Measurements from ENCODE around the gene ABCB11. TPM values are rescaled to one million over a fixed set of nuclear protein-coding genes. Genes with fewer than 3 reads are reported as not detected.

The ABCB11 gene
- total and polyA plus RNA-seq, 2 of the 4 experiments (the other 2 are of a cell fraction): not detected

- Histone ChIP-seq H2AK5ac (ENCODE audit: low read depth, low read length) (no peak overlapping the region), H4K91ac (ENCODE audit: insufficient read depth, low read depth, low read length) (no peak overlapping the region), H2BK15ac (ENCODE audit: low read depth, low read length) (no peak overlapping the region), H3K4me1 (ENCODE audit: control insufficient read depth, insufficient read depth, low read length) (no peaks in the 10 kb centered on the region), H2BK120ac (ENCODE audit: low read depth, low read length) (no peak overlapping the region), H2BK5ac (ENCODE audit: low read depth, low read length, poor library complexity, severe bottlenecking) (no peak overlapping the region), H2BK20ac (ENCODE audit: low read depth, low read length) (no peak overlapping the region), H3K27ac (ENCODE audit: insufficient read depth, low read length) (no peak overlapping the region), H3K27me3 (ENCODE audit: control insufficient read depth, insufficient read depth, low read length) (peaks cover 5% of the 10 kb centered on the region; the same call in 1 of the 2 replicates), H2AFZ (replicated peaks; ENCODE audit: low read length, poor library complexity) (no peak overlapping the region), H4K8ac (ENCODE audit: low read depth in 2 of 2, low read length in 2 of 2) (no peak overlapping the region), H3K56ac (ENCODE audit: extremely low read depth, insufficient read depth, low read length) (no peak overlapping the region), H3K9ac (ENCODE audit: low read depth, low read length) (no peak overlapping the region), H3K4ac (ENCODE audit: low read depth, low read length) (no peak overlapping the region), H3K4me3 (ENCODE audit: insufficient read depth, low read depth, low read length) (no peak overlapping the region), H3K4me2 (ENCODE audit: low read depth, low read length) (no peak overlapping the region), H3K18ac (ENCODE audit: low read depth, low read length) (no peak overlapping the region), H3K23ac (ENCODE audit: low read depth, low read length) (no peak overlapping the region), H3K36me3 (ENCODE audit: control insufficient read depth, insufficient read depth, low read length) (no peaks in the 10 kb centered on the region), H3K9me3 (ENCODE audit: control insufficient read depth, insufficient read depth, low read length) (no peaks in the 10 kb centered on the region), H3K14ac (replicated peaks; ENCODE audit: low read depth, low read length) (no peak overlapping the region), H4K5ac (ENCODE audit: low read depth, low read length) (no peak overlapping the region), H3K79me1 (ENCODE audit: low read depth in 1 of 2, low read length in 2 of 2) (no peaks in the 10 kb centered on the region), H3K9me1 (ENCODE audit: insufficient read depth, low read length) (no peaks in the 10 kb centered on the region), H2AK9ac (replicated peaks; ENCODE audit: low read depth, low read length, poor library complexity) (no peak overlapping the region), H4K20me1 (ENCODE audit: insufficient read depth, low read length) (no peaks in the 10 kb centered on the region)
- TF ChIP-seq CEBPB (IDR thresholded peaks at IDR 0.05; ENCODE audit: low read depth, low read length) (no peak), POLR2A (IDR thresholded peaks at IDR 0.05; ENCODE audit: low read depth, low read length) (no peak), MAFK (IDR thresholded peaks at IDR 0.05; ENCODE audit: low read depth, low read length) (no peak), BHLHE40 (IDR thresholded peaks at IDR 0.05; ENCODE audit: low read depth, low read length) (no peak), SMC3 (IDR thresholded peaks at IDR 0.05; ENCODE audit: low read depth, low read length) (no peak), RAD21 (IDR thresholded peaks at IDR 0.05; ENCODE audit: low read length) (no peak), MAZ (IDR thresholded peaks at IDR 0.05; ENCODE audit: borderline replicate concordance, low read depth, low read length) (no peak), USF2 (IDR thresholded peaks at IDR 0.05; ENCODE audit: low read depth, low read length) (no peak), MXI1 (IDR thresholded peaks at IDR 0.05; ENCODE audit: borderline replicate concordance, low read depth, low read length) (no peak), RCOR1 (IDR thresholded peaks at IDR 0.05; ENCODE audit: insufficient replicate concordance, low read length) (no peak), CTCF (conservative IDR thresholded peaks at IDR 0.05; ENCODE audit: low read depth, low read length) (no peak)
- ATAC-seq (ENCODE audit: low read depth) (no peak), DNase-seq (peak; percentile 13)
- no TSS peak for BruUV-seq (replicated peaks)
- dilution Hi-C loops (cut with HindIII; ENCODE audit: low sequenced_read_pairs, unreplicated experiment) (no loop called here), in situ Hi-C loops (cut with MboI; ENCODE audit: low sequenced_read_pairs) (loop anchor here (25.0 kb wide), 1 partner anchor 758 kb away; no protein-coding TSS in a partner anchor), intact Hi-C loops (cut with micrococcal nuclease) (no loop called here)
- CTCF ChIA-PET: no interaction called here
- POLR2A ChIA-PET (ENCODE audit: unreplicated experiment): no interaction called here
Measured at GRCh38 chr2:168895771-168896170, 135.4 kb downstream of the ABCB11 start.

All from IMR-90 (cell line).